Trophoblast cell (in vitro differentiated cells and primary cell): ENCODE results near the gene HAT1.
"Not testable (repeated sequence)": the region's sequence is repeated elsewhere in the genome, so short reads cannot be mapped to it uniquely, and the experiment has no call there.

Source experiments
- DNase-seq, 2 donors: peaks; one replicate each; pipeline ENCODE4 v3.0.0-alpha.2; 2016
- H2AFZ ChIP-seq: 2 replicates; pipeline ENCODE4 v1.6.1; 2013; ENCODE audit warnings: low read length, moderate library complexity, mild to moderate bottlenecking; ENCODE audit not compliant: insufficient read depth, poor library complexity
- H2AK5ac ChIP-seq: 2 replicates; pipeline ENCODE4 v1.6.1; 2013; ENCODE audit warnings: mild to moderate bottlenecking, low read length
- H2BK120ac ChIP-seq: 2 replicates; pipeline ENCODE4 v1.6.1; 2013; ENCODE audit warnings: low read length, mild to moderate bottlenecking, moderate library complexity; ENCODE audit not compliant: insufficient read depth, poor library complexity
- H2BK12ac ChIP-seq: 2 replicates; pipeline ENCODE4 v1.6.1; 2013; ENCODE audit warnings: mild to moderate bottlenecking, low read length, moderate library complexity
- H2BK5ac ChIP-seq: 2 replicates; pipeline ENCODE4 v1.6.1; 2013; ENCODE audit warnings: low read length, low read depth, moderate library complexity, mild to moderate bottlenecking; ENCODE audit not compliant: poor library complexity
- H3K14ac ChIP-seq: 2 replicates; pipeline ENCODE4 v1.6.1; 2013; ENCODE audit warnings: mild to moderate bottlenecking, low read length
- H3K18ac ChIP-seq: 2 replicates; pipeline ENCODE4 v1.6.1; 2013; ENCODE audit warnings: mild to moderate bottlenecking, low read length
- H3K23ac ChIP-seq: 2 replicates; pipeline ENCODE4 v1.6.1; 2013; ENCODE audit warnings: low read length
- H3K27ac ChIP-seq: 2 replicates; pipeline ENCODE4 v1.5.1; 2013; ENCODE audit warnings: low read depth, mild to moderate bottlenecking, inconsistent platforms, low read length, moderate library complexity
- H3K27me3 ChIP-seq: 2 replicates; pipeline ENCODE4 v1.6.1; 2013; ENCODE audit warnings: inconsistent platforms, mild to moderate bottlenecking, low read length, moderate library complexity; ENCODE audit not compliant: insufficient read depth
- H3K36me3 ChIP-seq, 2 experiments: 1 replicate in 1 of 2; 2 replicates in 1 of 2; pipeline ENCODE4 v1.6.1; 2013; ENCODE audit warnings: low read length in 2 of 2, mild to moderate bottlenecking in 2 of 2, moderate library complexity in 1 of 2; ENCODE audit not compliant: insufficient read depth in 2 of 2, control insufficient read depth in 1 of 2
- H3K4ac ChIP-seq: 2 replicates; pipeline ENCODE4 v1.6.1; 2013; ENCODE audit warnings: low read depth, mild to moderate bottlenecking, low read length, moderate library complexity
- H3K4me1 ChIP-seq, 2 experiments: 1 replicate in 1 of 2; 2 replicates in 1 of 2; pipeline ENCODE4 v1.6.1; 2013; ENCODE audit warnings: low read length in 2 of 2, mild to moderate bottlenecking in 2 of 2, moderate library complexity in 1 of 2; ENCODE audit not compliant: insufficient read depth in 2 of 2, control insufficient read depth in 1 of 2
- H3K4me2 ChIP-seq: 2 replicates; pipeline ENCODE4 v1.6.1; 2013; ENCODE audit warnings: inconsistent platforms, mild to moderate bottlenecking, low read length, moderate library complexity
- H3K4me3 ChIP-seq: 2 replicates; pipeline ENCODE4 v1.5.1; 2013; ENCODE audit warnings: mild to moderate bottlenecking, low read depth, low read length, inconsistent platforms
- H3K79me1 ChIP-seq: one replicate; pipeline ENCODE4 v1.6.1; 2013; ENCODE audit warnings: low read length
- H3K79me2 ChIP-seq: 2 replicates; pipeline ENCODE4 v1.6.1; 2013; ENCODE audit warnings: low read length, mild to moderate bottlenecking; ENCODE audit not compliant: control insufficient read depth, insufficient read depth, poor library complexity
- H3K9ac ChIP-seq: 2 replicates; pipeline ENCODE4 v1.6.1; 2013; ENCODE audit warnings: mild to moderate bottlenecking, low read length
- H3K9me3 ChIP-seq: 2 replicates; pipeline ENCODE4 v1.6.1; 2013; ENCODE audit warnings: low read depth, mild to moderate bottlenecking, control low read depth, inconsistent platforms, low read length; ENCODE audit not compliant: insufficient read depth
- H4K12ac ChIP-seq: 2 replicates; pipeline ENCODE4 v1.6.1; 2013; ENCODE audit warnings: low read depth, mild to moderate bottlenecking, low read length, moderate library complexity
- H4K8ac ChIP-seq: 2 replicates; pipeline ENCODE4 v1.6.1; 2013; ENCODE audit warnings: low read depth, mild to moderate bottlenecking, low read length, moderate library complexity
- H4K91ac ChIP-seq: one replicate; pipeline ENCODE4 v1.6.1; 2013; ENCODE audit warnings: low read depth, mild to moderate bottlenecking, low read length, moderate library complexity
- WGBS: extraction: QIAGEN DNeasy Blood & Tissue Kit; methylation state at CpG from one replicate; pipeline ENCODE4 v1.1.7; 2013; ENCODE audit warnings: missing lambda C conversion rate; ENCODE audit not compliant: insufficient read length, insufficient coverage; ENCODE audit errors: extremely low coverage; 5-methylcytosine and 5-hydroxymethylcytosine counted together

HAT1 gene

GRCh38 chr2:171894612-171894947 lies 27.7 kb upstream of the HAT1 start:
- Histone ChIP-seq H4K12ac (peak overlapping the region; percentile 12), H3K36me3 (no peaks in the 10 kb centered on the region), H3K79me1 (peaks cover 8% of the 10 kb centered on the region), H4K91ac (peak overlapping the region; percentile 63), H2AFZ (peak overlapping the region; percentile 91), H3K27ac (no peak overlapping the region), H2BK120ac (no peak overlapping the region), H3K4me1 (peaks cover 0 to 2% of the 10 kb centered on the region in 2 experiments), H3K4me3 (peak overlapping the region; percentile 75), H3K14ac (peak overlapping the region; percentile 74), H3K23ac (no peak overlapping the region), H3K79me2 (peaks cover 2% of the 10 kb centered on the region), H2BK12ac (no peak overlapping the region), H3K27me3 (no peaks in the 10 kb centered on the region), H3K9ac (peak overlapping the region; percentile 35), H3K9me3 (peaks cover 1% of the 10 kb centered on the region), H3K4ac (no peak overlapping the region), H3K18ac (no peak overlapping the region), H3K4me2 (peak overlapping the region; percentile 95), H2BK5ac (no peak overlapping the region), H2AK5ac (no peak overlapping the region), H4K8ac (peak overlapping the region; percentile 76)
- DNase-seq, result no peak
- WGBS, result no CpG with 5 or more reads among the region's 10 CpGs

DNA sequence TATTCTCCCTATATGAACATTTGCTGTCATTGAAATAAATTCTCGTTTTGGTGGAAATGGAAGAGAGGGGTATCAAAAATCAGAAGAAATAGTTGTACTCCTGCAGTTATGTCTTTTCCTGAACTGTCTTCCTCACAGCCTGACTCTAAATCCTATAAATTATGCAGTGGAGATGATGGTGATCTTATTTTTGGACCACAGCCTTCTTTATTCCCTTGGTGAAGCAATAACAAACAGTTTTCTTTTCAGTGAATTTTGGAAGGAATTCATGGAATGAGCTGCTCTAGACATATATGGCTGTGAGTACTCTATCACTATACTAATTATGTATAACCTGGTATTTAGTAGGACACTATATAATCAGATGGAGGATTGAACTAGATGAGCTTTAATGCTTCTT lies 26.5 kb upstream of the HAT1 start:
- Histone ChIP-seq H4K12ac (no peak overlapping the region), H3K14ac (no peak overlapping the region), H3K23ac (no peak overlapping the region)

GRCh38 chr2:171899623-171900282 lies 22.5 kb upstream of the HAT1 start:
- H3K4me1 ChIP-seq, H2BK5ac ChIP-seq, H4K12ac ChIP-seq, H2AFZ ChIP-seq, H4K8ac ChIP-seq, H3K14ac ChIP-seq, H3K79me2 ChIP-seq, H3K36me3 ChIP-seq, H3K4me3 ChIP-seq, H2BK120ac ChIP-seq, H3K9ac ChIP-seq, DNase-seq, H3K18ac ChIP-seq, H4K91ac ChIP-seq, H2AK5ac ChIP-seq, H3K79me1 ChIP-seq, H3K23ac ChIP-seq, H3K9me3 ChIP-seq, H3K27ac ChIP-seq, H3K27me3 ChIP-seq, H3K4ac ChIP-seq, H3K4me2 ChIP-seq, H2BK12ac ChIP-seq: not testable (repeated sequence)
- WGBS, result no CpG with 5 or more reads among the region's 58 CpGs

More for the DNA sequence above, 26.5 kb upstream of the HAT1 start:
- Histone ChIP-seq H3K9me3 (peaks cover 3% of the 10 kb centered on the region), H2AK5ac (no peak overlapping the region), H3K79me1 (peaks cover 8% of the 10 kb centered on the region), H2BK5ac (no peak overlapping the region), H4K8ac (no peak overlapping the region), H3K4me3 (no peak overlapping the region), H3K18ac (no peak overlapping the region), H2BK120ac (no peak overlapping the region), H3K4me1 (peaks cover 0 to 2% of the 10 kb centered on the region in 2 experiments), H2BK12ac (no peak overlapping the region), H4K91ac (no peak overlapping the region), H3K79me2 (peaks cover 2% of the 10 kb centered on the region), H3K27ac (no peak overlapping the region), H3K27me3 (no peaks in the 10 kb centered on the region), H3K9ac (no peak overlapping the region), H3K36me3 (no peaks in the 10 kb centered on the region), H2AFZ (no peak overlapping the region), H3K4ac (no peak overlapping the region), H3K4me2 (no peak overlapping the region)
- DNase-seq, result no peak
- no CpG with 5 or more reads among the region's 1 CpG for WGBS

GRCh38 chr2:171902840-171903420 lies 19.3 kb upstream of the HAT1 start:
- Histone ChIP-seq H3K9me3 (peaks cover 3% of the 10 kb centered on the region), H3K36me3 (no peaks in the 10 kb centered on the region), H3K27ac (no peak overlapping the region), H3K4me1 (no peaks in the 10 kb centered on the region), H4K91ac (no peak overlapping the region), H3K79me2 (no peaks in the 10 kb centered on the region), H3K9ac (peak overlapping the region; percentile 46), H4K12ac (no peak overlapping the region), H3K18ac (no peak overlapping the region), H3K4me3 (no peak overlapping the region), H3K4me2 (no peak overlapping the region), H4K8ac (no peak overlapping the region), H2BK12ac (no peak overlapping the region), H3K79me1 (no peaks in the 10 kb centered on the region), H3K23ac (no peak overlapping the region), H3K27me3 (no peaks in the 10 kb centered on the region), H3K4ac (no peak overlapping the region), H2BK5ac (no peak overlapping the region), H3K14ac (no peak overlapping the region), H2AFZ (no peak overlapping the region), H2AK5ac (no peak overlapping the region), H2BK120ac (no peak overlapping the region)
- DNase-seq, result no peak
- WGBS, result no CpG with 5 or more reads among the region's 2 CpGs
